Measurements from ENCODE around the gene CFAP46.

DNA sequence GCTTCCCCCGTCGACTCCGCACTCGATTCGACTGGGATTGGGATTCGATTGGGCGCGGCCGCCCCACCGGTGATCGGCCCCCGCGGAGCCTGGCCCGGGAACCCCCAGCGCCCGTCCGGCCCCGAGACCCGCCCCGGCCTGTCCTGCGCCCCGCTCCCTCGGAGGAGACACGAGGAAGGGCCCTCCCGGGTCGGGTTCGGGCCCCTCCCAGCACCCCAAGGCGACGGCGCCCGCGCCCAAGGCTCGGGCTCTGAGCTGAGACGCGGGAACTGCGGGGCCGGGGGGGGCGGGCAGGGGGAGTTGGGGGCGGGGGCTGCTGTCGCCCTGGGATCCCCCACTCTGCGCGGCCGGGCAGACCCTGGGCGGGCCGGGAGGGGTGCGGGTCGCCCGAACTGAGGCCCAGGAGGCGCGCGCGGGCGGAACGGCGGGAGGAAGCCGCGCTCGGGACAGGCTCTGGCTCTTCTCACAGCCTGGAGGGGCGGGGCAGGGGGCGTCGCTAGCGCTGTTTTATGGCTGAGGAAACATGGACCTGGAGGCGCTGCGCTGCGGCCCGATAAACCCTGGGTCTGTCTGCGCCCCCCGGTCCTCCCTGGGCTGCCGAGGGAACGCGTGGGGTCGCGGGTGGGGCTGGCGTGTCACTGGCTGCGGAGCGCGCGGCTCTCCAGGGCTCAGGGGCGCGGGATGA lies 154.7 kb downstream of the CFAP46 start:
- TF ChIP-seq SUZ12 (IDR thresholded peaks at IDR 0.05; ENCODE audit: extremely low read depth, insufficient read depth, insufficient read length) (no peak), ZNF274 (IDR thresholded peaks at IDR 0.05; ENCODE audit: low read depth, low read length) (no peak), YY1 (IDR thresholded peaks at IDR 0.05; ENCODE audit: insufficient read depth, insufficient read length) (no peak)
